BLaER1 treated with 17β-estradiol and CSF1 and Interleukin-3, amounts not matched to agents 10 nM and 100 nM (cell line): ENCODE results near the gene RGS12.

ENCODE experiments used
- H3K27ac ChIP-seq, 11 experiments: shearing (Covaris generic); formaldehyde crosslinking; 2 replicates each; pipeline ENCODE4 v1.8.1; 2022
- H3K27me3 ChIP-seq, 11 experiments: shearing (Covaris generic); formaldehyde crosslinking; 2 replicates each; pipeline ENCODE4 v1.8.1; 2022
- H3K36me3 ChIP-seq, 11 experiments: shearing (Covaris generic); formaldehyde crosslinking; 2 replicates each; pipeline ENCODE4 v1.8.1; 2022
- H3K4me1 ChIP-seq, 10 experiments: shearing (Covaris generic); formaldehyde crosslinking; 2 replicates each; pipeline ENCODE4 v1.8.1; 2022
- H3K4me2 ChIP-seq, 11 experiments: shearing (Covaris generic); formaldehyde crosslinking; 2 replicates each; pipeline ENCODE4 v1.8.1; 2022
- H3K4me3 ChIP-seq, 10 experiments: shearing (Covaris generic); formaldehyde crosslinking; 2 replicates each; pipeline ENCODE4 v1.8.1; 2022
- H3K9ac ChIP-seq, 11 experiments: shearing (Covaris generic); formaldehyde crosslinking; 2 replicates each; pipeline ENCODE4 v1.8.1; 2022
- H3K9me3 ChIP-seq, 11 experiments: shearing (Covaris generic); formaldehyde crosslinking; replicated peaks in 1 of 11; 2 replicates each; pipeline ENCODE4 v1.8.1; 2022
- H4K20me1 ChIP-seq, 11 experiments: shearing (Covaris generic); formaldehyde crosslinking; 2 replicates each; pipeline ENCODE4 v1.8.1; 2022
- Cebpa-rat ChIP-seq, 11 experiments: shearing (Covaris generic); IDR thresholded peaks; 2 replicates each; pipeline ENCODE4 v1.8.1; 2022

Gene RGS12, protein sequence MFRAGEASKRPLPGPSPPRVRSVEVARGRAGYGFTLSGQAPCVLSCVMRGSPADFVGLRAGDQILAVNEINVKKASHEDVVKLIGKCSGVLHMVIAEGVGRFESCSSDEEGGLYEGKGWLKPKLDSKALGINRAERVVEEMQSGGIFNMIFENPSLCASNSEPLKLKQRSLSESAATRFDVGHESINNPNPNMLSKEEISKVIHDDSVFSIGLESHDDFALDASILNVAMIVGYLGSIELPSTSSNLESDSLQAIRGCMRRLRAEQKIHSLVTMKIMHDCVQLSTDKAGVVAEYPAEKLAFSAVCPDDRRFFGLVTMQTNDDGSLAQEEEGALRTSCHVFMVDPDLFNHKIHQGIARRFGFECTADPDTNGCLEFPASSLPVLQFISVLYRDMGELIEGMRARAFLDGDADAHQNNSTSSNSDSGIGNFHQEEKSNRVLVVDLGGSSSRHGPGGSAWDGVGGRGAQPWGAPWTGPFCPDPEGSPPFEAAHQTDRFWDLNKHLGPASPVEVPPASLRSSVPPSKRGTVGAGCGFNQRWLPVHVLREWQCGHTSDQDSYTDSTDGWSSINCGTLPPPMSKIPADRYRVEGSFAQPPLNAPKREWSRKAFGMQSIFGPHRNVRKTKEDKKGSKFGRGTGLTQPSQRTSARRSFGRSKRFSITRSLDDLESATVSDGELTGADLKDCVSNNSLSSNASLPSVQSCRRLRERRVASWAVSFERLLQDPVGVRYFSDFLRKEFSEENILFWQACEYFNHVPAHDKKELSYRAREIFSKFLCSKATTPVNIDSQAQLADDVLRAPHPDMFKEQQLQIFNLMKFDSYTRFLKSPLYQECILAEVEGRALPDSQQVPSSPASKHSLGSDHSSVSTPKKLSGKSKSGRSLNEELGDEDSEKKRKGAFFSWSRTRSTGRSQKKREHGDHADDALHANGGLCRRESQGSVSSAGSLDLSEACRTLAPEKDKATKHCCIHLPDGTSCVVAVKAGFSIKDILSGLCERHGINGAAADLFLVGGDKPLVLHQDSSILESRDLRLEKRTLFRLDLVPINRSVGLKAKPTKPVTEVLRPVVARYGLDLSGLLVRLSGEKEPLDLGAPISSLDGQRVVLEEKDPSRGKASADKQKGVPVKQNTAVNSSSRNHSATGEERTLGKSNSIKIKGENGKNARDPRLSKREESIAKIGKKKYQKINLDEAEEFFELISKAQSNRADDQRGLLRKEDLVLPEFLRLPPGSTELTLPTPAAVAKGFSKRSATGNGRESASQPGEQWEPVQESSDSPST (N-terminal part only)

GRCh38 chr4:3292571-3293400, at the start of gene RGS12:
TSS of gene RGS12 (plus strand) at chr4:3293021. CDS start at chr4:3316171, 23,150 bp downstream.
- Histone ChIP-seq H3K4me2 (peak within 1 kb of the TSS; percentile 92 to 100 (median 98)), H3K36me3 (peaks cover 0 to 25% (median 21%) of the 10 kb centered on the region in 11 experiments; a peak in 16 of 22 replicates), H3K4me1 (peaks cover 40 to 89% (median 79%) of the 10 kb centered on the region in 10 experiments), H3K4me3 (peak within 1 kb of the TSS; percentile 71 to 90 (median 82)), H3K27ac (peak within 1 kb of the TSS; percentile 61 to 97 (median 91); a peak in 21 of 22 replicates), H3K9me3 (peaks cover 0 to 21% (median 13%) of the 10 kb centered on the region in 11 experiments; a peak in 17 of 22 replicates), H3K27me3 (peaks cover 0 to 10% (median 0%) of the 10 kb centered on the region in 11 experiments; a peak in 4 of 22 replicates), H3K9ac (peak within 1 kb of the TSS; percentile 88 to 98 (median 95)), H4K20me1 (peaks cover 9 to 49% (median 35%) of the 10 kb centered on the region in 11 experiments; a peak in 17 of 22 replicates)
- no peak for TF ChIP-seq Cebpa-rat (IDR thresholded peaks at IDR 0.05)

GRCh38 chr4:3243136-3243780, 49.6 kb upstream of the RGS12 start:
- H3K4me3 ChIP-seq = no peak overlapping the region
- no peak for TF ChIP-seq Cebpa-rat (IDR thresholded peaks at IDR 0.05)
- no peaks in the 10 kb centered on the region for H3K9me3 ChIP-seq
- H3K9ac ChIP-seq = peak overlapping the region in 4 of 11 experiments; percentile 19 to 38 (median 32); a peak in 4 of 22 replicates
- peaks cover 32 to 92% (median 83%) of the 10 kb centered on the region in 10 experiments for H3K4me1 ChIP-seq
- H3K4me2 ChIP-seq = peak overlapping the region; percentile 39 to 89 (median 79)
- no peaks in the 10 kb centered on the region for H3K27me3 ChIP-seq
- peaks cover 0 to 45% (median 32%) of the 10 kb centered on the region in 11 experiments; a peak in 18 of 22 replicates for H3K36me3 ChIP-seq
- peaks cover 0 to 99% (median 51%) of the 10 kb centered on the region in 11 experiments; a peak in 20 of 22 replicates for H4K20me1 ChIP-seq
- peak overlapping the region in 5 of 11 experiments; percentile 1 to 43 (median 17); a peak in 6 of 22 replicates for H3K27ac ChIP-seq

DNA sequence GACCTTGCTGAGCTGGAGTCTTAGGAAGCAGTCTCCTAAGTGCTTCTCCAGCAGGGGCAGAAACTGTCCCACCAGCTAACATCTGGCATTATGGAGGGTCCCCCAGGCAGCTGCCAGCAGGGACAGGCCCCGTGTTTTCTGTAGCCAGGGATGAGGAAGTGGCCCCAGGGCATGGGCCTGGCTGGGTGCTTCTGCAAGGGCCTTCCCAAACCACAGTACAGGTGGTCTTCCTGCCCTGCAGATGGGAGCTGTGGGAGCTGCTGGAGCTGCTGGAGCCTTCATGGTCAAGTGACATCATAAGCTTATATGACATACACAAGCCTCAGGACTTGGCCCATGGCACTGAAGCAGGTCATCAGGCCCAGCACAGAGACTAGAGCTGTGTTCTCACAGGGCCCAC, 48.8 kb upstream of the RGS12 start:
- Histone ChIP-seq H4K20me1 (peaks cover 0 to 97% (median 46%) of the 10 kb centered on the region in 11 experiments; a peak in 20 of 22 replicates), H3K4me2 (peak overlapping the region; percentile 39 to 89 (median 79)), H3K27me3 (no peaks in the 10 kb centered on the region), H3K9me3 (no peaks in the 10 kb centered on the region), H3K36me3 (peaks cover 0 to 40% (median 27%) of the 10 kb centered on the region in 11 experiments; a peak in 18 of 22 replicates), H3K27ac (peak overlapping the region in 4 of 11 experiments; percentile 1 to 43 (median 14); a peak in 5 of 22 replicates), H3K4me1 (peaks cover 31 to 89% (median 75%) of the 10 kb centered on the region in 10 experiments), H3K4me3 (no peak overlapping the region), H3K9ac (peak overlapping the region in 4 of 11 experiments; percentile 4 to 38 (median 28); a peak in 3 of 22 replicates)
- no peak for TF ChIP-seq Cebpa-rat (IDR thresholded peaks at IDR 0.05)

- Histone ChIP-seq H3K9ac (peak overlapping the region in 3 of 11 experiments; percentile 1 to 29 (median 13); a peak in 3 of 22 replicates), H3K4me3 (no peak overlapping the region), H3K4me1 (peaks cover 31 to 86% (median 68%) of the 10 kb centered on the region in 10 experiments), H3K9me3 (no peaks in the 10 kb centered on the region), H3K36me3 (peaks cover 0 to 32% (median 19%) of the 10 kb centered on the region in 11 experiments; a peak in 18 of 22 replicates), H3K27ac (peak overlapping the region in 2 of 11 experiments; percentile 17 to 24; a peak in 3 of 22 replicates), H3K27me3 (no peaks in the 10 kb centered on the region), H3K4me2 (peak overlapping the region in 9 of 11 experiments; percentile 57 to 89 (median 81); a peak in 17 of 22 replicates), H4K20me1 (peaks cover 0 to 93% (median 39%) of the 10 kb centered on the region in 11 experiments; a peak in 20 of 22 replicates)
- TF ChIP-seq Cebpa-rat (IDR thresholded peaks at IDR 0.05) = no peak
These were observed 48.1 kb upstream of the RGS12 start for GRCh38 chr4:3244747-3245146.

DNA sequence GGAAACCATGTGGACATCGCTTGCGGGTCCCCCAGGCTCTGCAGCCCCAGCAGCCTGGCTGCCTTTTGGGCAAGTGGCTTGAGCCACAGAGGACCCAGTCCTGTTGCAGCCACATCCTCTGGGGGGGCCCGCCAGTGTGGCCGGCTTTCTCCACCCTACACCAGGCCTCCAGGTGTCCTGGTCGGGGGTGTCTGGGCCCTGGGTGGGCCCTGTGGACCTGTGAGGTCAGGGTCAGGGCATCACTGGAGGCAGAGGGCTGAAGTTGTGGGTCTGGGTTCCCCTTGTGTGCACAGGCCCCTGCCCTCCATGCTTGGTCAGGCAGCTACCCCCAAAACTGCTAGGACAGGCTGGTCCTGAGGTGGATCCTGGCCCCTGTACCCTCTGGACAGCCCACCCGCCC, 47.1 kb upstream of the RGS12 start:
- Histone ChIP-seq H3K27ac (peak overlapping the region in 2 of 11 experiments; percentile 17; a peak in 2 of 22 replicates), H3K9me3 (no peaks in the 10 kb centered on the region), H4K20me1 (peaks cover 0 to 93% (median 32%) of the 10 kb centered on the region in 11 experiments; a peak in 19 of 22 replicates), H3K4me3 (no peak overlapping the region), H3K36me3 (peaks cover 0 to 23% (median 10%) of the 10 kb centered on the region in 11 experiments; a peak in 16 of 22 replicates), H3K27me3 (no peaks in the 10 kb centered on the region), H3K4me1 (peaks cover 32 to 80% (median 63%) of the 10 kb centered on the region in 10 experiments), H3K4me2 (peak overlapping the region in 10 of 11 experiments; percentile 21 to 89 (median 80); a peak in 18 of 22 replicates), H3K9ac (peak overlapping the region in 2 of 11 experiments; percentile 11 to 15; a peak in 2 of 22 replicates)
- TF ChIP-seq Cebpa-rat (IDR thresholded peaks at IDR 0.05) = no peak

GRCh38 chr4:3246458-3247398, 46.1 kb upstream of the RGS12 start:
- Histone ChIP-seq H3K4me1 (peaks cover 42 to 80% (median 65%) of the 10 kb centered on the region in 10 experiments), H3K4me3 (no peak overlapping the region), H3K27ac (peak overlapping the region in 3 of 11 experiments; percentile 14 to 27 (median 17); a peak in 3 of 22 replicates), H3K9ac (peak overlapping the region in 3 of 11 experiments; percentile 5 to 60 (median 15); a peak in 1 of 22 replicates), H4K20me1 (peaks cover 0 to 91% (median 28%) of the 10 kb centered on the region in 11 experiments; a peak in 19 of 22 replicates), H3K36me3 (peaks cover 0 to 12% (median 0%) of the 10 kb centered on the region in 11 experiments; a peak in 11 of 22 replicates), H3K9me3 (no peaks in the 10 kb centered on the region), H3K4me2 (peak overlapping the region in 10 of 11 experiments; percentile 21 to 89 (median 80); a peak in 16 of 22 replicates), H3K27me3 (no peaks in the 10 kb centered on the region)
- TF ChIP-seq Cebpa-rat (IDR thresholded peaks at IDR 0.05) = no peak
